HK-2 (cell line): Measurements from ENCODE around the gene AKIRIN1.
A peak's percentile ranks its signal among the peaks of the same experiment; 100 is the strongest.
"Not testable (repeated sequence)": the region's sequence is repeated elsewhere in the genome, so short reads cannot be mapped to it uniquely, and the experiment has no call there.

Source experiments
- DNase-seq: peaks from one replicate; pipeline ENCODE4 v3.0.0-alpha.2; 2018; ENCODE audit not compliant: unreplicated experiment

Gene AKIRIN1

DNA sequence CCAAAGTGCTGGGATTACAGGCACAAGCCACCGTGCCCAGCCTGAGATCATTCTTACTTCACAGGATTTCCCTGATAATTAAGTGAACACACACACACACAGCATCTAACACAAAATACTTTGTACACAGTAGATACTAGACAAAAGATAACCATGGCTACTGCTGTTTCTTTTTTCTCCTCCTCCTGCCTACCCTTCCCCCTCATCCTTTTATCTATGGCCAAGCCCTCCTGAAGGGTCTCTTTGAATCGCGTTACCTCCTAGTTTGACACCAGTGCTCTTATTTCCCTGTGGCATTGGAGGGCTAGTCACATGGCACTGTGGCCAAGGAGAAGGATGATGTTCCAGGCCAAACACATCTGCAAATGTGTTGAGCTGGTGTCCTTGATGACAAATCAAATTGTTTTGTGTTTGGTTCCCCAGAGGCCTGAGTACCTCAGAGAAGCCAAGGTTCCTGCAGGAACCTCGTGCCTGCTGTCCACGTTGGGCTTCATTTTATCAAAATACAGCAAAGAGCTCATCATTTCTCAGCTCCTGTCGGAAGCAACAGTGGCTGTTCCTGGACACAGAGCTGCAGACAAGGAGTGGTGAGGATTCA is 55.6 kb downstream of the AKIRIN1 start:
- peak; percentile 11 for DNase-seq

GRCh38 chr1:39047374-39048229 is 56.5 kb downstream of the AKIRIN1 start:
- peak; percentile 83 for DNase-seq

DNA sequence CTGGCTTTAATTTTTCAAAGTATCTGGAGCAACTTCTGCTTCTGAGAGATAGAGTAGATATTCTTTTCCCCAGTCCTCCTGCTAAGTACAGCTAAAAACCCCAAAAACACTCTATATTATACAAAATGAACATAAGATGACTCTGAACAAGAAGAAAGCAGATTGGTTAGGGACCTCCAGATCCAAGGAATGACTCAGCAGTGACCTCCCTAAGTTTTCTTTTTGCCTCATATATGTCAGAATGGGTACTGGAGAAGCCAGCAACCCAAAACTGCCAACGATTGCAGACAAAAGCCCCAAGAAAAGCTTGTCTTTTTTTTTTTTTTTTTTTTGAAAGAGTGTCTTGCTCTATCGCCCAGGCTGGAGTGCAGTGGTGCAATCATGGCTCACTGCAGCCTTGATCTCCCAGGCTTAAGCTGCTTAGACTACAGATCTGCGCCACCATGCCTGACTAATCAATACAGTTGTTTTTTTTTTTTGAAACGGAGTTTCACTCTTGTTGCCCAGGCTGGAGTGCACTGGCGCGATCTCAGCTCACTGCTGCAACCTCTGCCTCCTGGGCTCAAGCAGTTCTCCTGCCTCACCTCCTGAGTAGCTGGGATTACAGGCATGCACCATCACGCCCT is 57.8 kb downstream of the AKIRIN1 start:
- no peak for DNase-seq

- no peak for DNase-seq
These were observed 58.9 kb downstream of the AKIRIN1 start for GRCh38 chr1:39050001-39050400.

- DNase-seq: not testable (repeated sequence)
These were observed 60.2 kb downstream of the AKIRIN1 start for GRCh38 chr1:39051193-39051850.

DNA sequence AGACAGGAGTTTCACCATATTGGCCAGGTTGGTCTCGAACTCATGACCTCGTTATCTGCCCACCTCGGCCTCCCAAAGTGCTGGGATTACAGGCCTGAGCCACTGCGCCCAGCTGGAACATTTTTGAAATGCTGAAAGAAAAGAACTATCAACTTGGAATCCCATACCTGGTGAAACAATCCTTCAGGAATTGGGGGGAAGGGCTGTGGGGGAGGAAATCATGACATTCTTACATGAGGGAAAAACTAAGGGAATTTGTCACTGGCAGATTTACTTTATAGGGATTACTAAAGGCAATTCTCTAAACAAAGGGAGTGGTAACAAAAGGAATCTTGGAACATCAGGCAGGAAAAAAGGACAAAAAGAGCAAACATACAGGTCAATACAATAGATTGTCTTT is 60.9 kb downstream of the AKIRIN1 start:
- no peak for DNase-seq

- not testable (repeated sequence) for DNase-seq
These were observed 64.2 kb downstream of the AKIRIN1 start for GRCh38 chr1:39055213-39055710.
